Measurements from ENCODE around the gene FMNL2.

Gene FMNL2

GRCh38 chr2:152452256-152452973 is 117.4 kb downstream of the FMNL2 start:
- Histone ChIP-seq H3K27me3 (replicated peaks; ENCODE audit: control insufficient read depth, insufficient read depth, low read length, poor library complexity, severe bottlenecking) (no peaks in the 10 kb centered on the region), H3K4me3 (ENCODE audit: insufficient read depth, low read depth, low read length, poor library complexity, severe bottlenecking) (no peak overlapping the region), H3K36me3 (ENCODE audit: control insufficient read depth, insufficient read depth, low read length) (no peaks in the 10 kb centered on the region), H3K4me1 (ENCODE audit: control insufficient read depth, insufficient read depth, low read length, poor library complexity, severe bottlenecking) (no peaks in the 10 kb centered on the region), H3K27ac (ENCODE audit: insufficient read depth, low read length, poor library complexity, severe bottlenecking) (no peak overlapping the region), H3K9me3 (ENCODE audit: control insufficient read depth, low read length) (no peaks in the 10 kb centered on the region)
- DNase-seq = no peak

GRCh38 chr2:152453129-152453911 is 118.3 kb downstream of the FMNL2 start:
- DNase-seq = no peak
- H3K27me3 ChIP-seq (replicated peaks; ENCODE audit: control insufficient read depth, insufficient read depth, low read length, poor library complexity, severe bottlenecking) = no peaks in the 10 kb centered on the region
- H3K27ac ChIP-seq (ENCODE audit: insufficient read depth, low read length, poor library complexity, severe bottlenecking) = no peak overlapping the region
- H3K9me3 ChIP-seq (ENCODE audit: control insufficient read depth, low read length) = no peaks in the 10 kb centered on the region
- no peaks in the 10 kb centered on the region for H3K36me3 ChIP-seq (ENCODE audit: control insufficient read depth, insufficient read depth, low read length)
- no peaks in the 10 kb centered on the region for H3K4me1 ChIP-seq (ENCODE audit: control insufficient read depth, insufficient read depth, low read length, poor library complexity, severe bottlenecking)
- no peak overlapping the region for H3K4me3 ChIP-seq (ENCODE audit: insufficient read depth, low read depth, low read length, poor library complexity, severe bottlenecking)

GRCh38 chr2:152454371-152454770 is 119.4 kb downstream of the FMNL2 start:
- H3K27ac ChIP-seq (ENCODE audit: insufficient read depth, low read length, poor library complexity, severe bottlenecking) = no peak overlapping the region
- H3K36me3 ChIP-seq (ENCODE audit: control insufficient read depth, insufficient read depth, low read length) = no peaks in the 10 kb centered on the region
- no peaks in the 10 kb centered on the region for H3K4me1 ChIP-seq (ENCODE audit: control insufficient read depth, insufficient read depth, low read length, poor library complexity, severe bottlenecking)
- no peaks in the 10 kb centered on the region for H3K9me3 ChIP-seq (ENCODE audit: control insufficient read depth, low read length)
- no peaks in the 10 kb centered on the region for H3K27me3 ChIP-seq (replicated peaks; ENCODE audit: control insufficient read depth, insufficient read depth, low read length, poor library complexity, severe bottlenecking)
- DNase-seq = no peak
- no peak overlapping the region for H3K4me3 ChIP-seq (ENCODE audit: insufficient read depth, low read depth, low read length, poor library complexity, severe bottlenecking)

- H3K4me1 ChIP-seq (ENCODE audit: control insufficient read depth, insufficient read depth, low read length, poor library complexity, severe bottlenecking) = no peaks in the 10 kb centered on the region
- H3K36me3 ChIP-seq (ENCODE audit: control insufficient read depth, insufficient read depth, low read length) = no peaks in the 10 kb centered on the region
Measured at GRCh38 chr2:152454960-152455359, 120.0 kb downstream of the FMNL2 start.

GRCh38 chr2:152455738-152456137 is 120.8 kb downstream of the FMNL2 start:
- Histone ChIP-seq H3K27me3 (replicated peaks; ENCODE audit: control insufficient read depth, insufficient read depth, low read length, poor library complexity, severe bottlenecking) (no peaks in the 10 kb centered on the region), H3K9me3 (ENCODE audit: control insufficient read depth, low read length) (no peaks in the 10 kb centered on the region), H3K4me1 (ENCODE audit: control insufficient read depth, insufficient read depth, low read length, poor library complexity, severe bottlenecking) (no peaks in the 10 kb centered on the region), H3K36me3 (ENCODE audit: control insufficient read depth, insufficient read depth, low read length) (no peaks in the 10 kb centered on the region), H3K4me3 (ENCODE audit: insufficient read depth, low read depth, low read length, poor library complexity, severe bottlenecking) (no peak overlapping the region), H3K27ac (ENCODE audit: insufficient read depth, low read length, poor library complexity, severe bottlenecking) (no peak overlapping the region)
- DNase-seq = no peak

More at GRCh38 chr2:152454960-152455359, 120.0 kb downstream of the FMNL2 start:
- no peaks in the 10 kb centered on the region for H3K27me3 ChIP-seq (replicated peaks; ENCODE audit: control insufficient read depth, insufficient read depth, low read length, poor library complexity, severe bottlenecking)
- no peak overlapping the region for H3K27ac ChIP-seq (ENCODE audit: insufficient read depth, low read length, poor library complexity, severe bottlenecking)
- no peak overlapping the region for H3K4me3 ChIP-seq (ENCODE audit: insufficient read depth, low read depth, low read length, poor library complexity, severe bottlenecking)
- no peaks in the 10 kb centered on the region for H3K9me3 ChIP-seq (ENCODE audit: control insufficient read depth, low read length)
- no peak for DNase-seq

GRCh38 chr2:152456262-152456661 is 121.3 kb downstream of the FMNL2 start:
- Histone ChIP-seq H3K4me3 (ENCODE audit: insufficient read depth, low read depth, low read length, poor library complexity, severe bottlenecking) (no peak overlapping the region), H3K27ac (ENCODE audit: insufficient read depth, low read length, poor library complexity, severe bottlenecking) (no peak overlapping the region), H3K27me3 (replicated peaks; ENCODE audit: control insufficient read depth, insufficient read depth, low read length, poor library complexity, severe bottlenecking) (no peaks in the 10 kb centered on the region), H3K4me1 (ENCODE audit: control insufficient read depth, insufficient read depth, low read length, poor library complexity, severe bottlenecking) (no peaks in the 10 kb centered on the region), H3K9me3 (ENCODE audit: control insufficient read depth, low read length) (no peaks in the 10 kb centered on the region), H3K36me3 (ENCODE audit: control insufficient read depth, insufficient read depth, low read length) (no peaks in the 10 kb centered on the region)
- DNase-seq = no peak

GRCh38 chr2:152458441-152458940 is 123.5 kb downstream of the FMNL2 start:
- no peaks in the 10 kb centered on the region for H3K27me3 ChIP-seq (replicated peaks; ENCODE audit: control insufficient read depth, insufficient read depth, low read length, poor library complexity, severe bottlenecking)
- H3K36me3 ChIP-seq (ENCODE audit: control insufficient read depth, insufficient read depth, low read length) = no peaks in the 10 kb centered on the region
- no peak for DNase-seq
- H3K4me1 ChIP-seq (ENCODE audit: control insufficient read depth, insufficient read depth, low read length, poor library complexity, severe bottlenecking) = no peaks in the 10 kb centered on the region
- no peak overlapping the region for H3K4me3 ChIP-seq (ENCODE audit: insufficient read depth, low read depth, low read length, poor library complexity, severe bottlenecking)
- no peaks in the 10 kb centered on the region for H3K9me3 ChIP-seq (ENCODE audit: control insufficient read depth, low read length)
- H3K27ac ChIP-seq (ENCODE audit: insufficient read depth, low read length, poor library complexity, severe bottlenecking) = no peak overlapping the region

GRCh38 chr2:152459091-152459490 is 124.1 kb downstream of the FMNL2 start:
- no peak overlapping the region for H3K4me3 ChIP-seq (ENCODE audit: insufficient read depth, low read depth, low read length, poor library complexity, severe bottlenecking)
- no peaks in the 10 kb centered on the region for H3K36me3 ChIP-seq (ENCODE audit: control insufficient read depth, insufficient read depth, low read length)
- no peak overlapping the region for H3K27ac ChIP-seq (ENCODE audit: insufficient read depth, low read length, poor library complexity, severe bottlenecking)
- no peaks in the 10 kb centered on the region for H3K4me1 ChIP-seq (ENCODE audit: control insufficient read depth, insufficient read depth, low read length, poor library complexity, severe bottlenecking)
- DNase-seq = no peak
- H3K9me3 ChIP-seq (ENCODE audit: control insufficient read depth, low read length) = no peaks in the 10 kb centered on the region
- no peaks in the 10 kb centered on the region for H3K27me3 ChIP-seq (replicated peaks; ENCODE audit: control insufficient read depth, insufficient read depth, low read length, poor library complexity, severe bottlenecking)

- no peaks in the 10 kb centered on the region for H3K36me3 ChIP-seq (ENCODE audit: control insufficient read depth, insufficient read depth, low read length)
- H3K9me3 ChIP-seq (ENCODE audit: control insufficient read depth, low read length) = no peaks in the 10 kb centered on the region
- DNase-seq = no peak
- no peaks in the 10 kb centered on the region for H3K4me1 ChIP-seq (ENCODE audit: control insufficient read depth, insufficient read depth, low read length, poor library complexity, severe bottlenecking)
- H3K27me3 ChIP-seq (replicated peaks; ENCODE audit: control insufficient read depth, insufficient read depth, low read length, poor library complexity, severe bottlenecking) = no peaks in the 10 kb centered on the region
- no peak overlapping the region for H3K4me3 ChIP-seq (ENCODE audit: insufficient read depth, low read depth, low read length, poor library complexity, severe bottlenecking)
- H3K27ac ChIP-seq (ENCODE audit: insufficient read depth, low read length, poor library complexity, severe bottlenecking) = no peak overlapping the region
Measured at GRCh38 chr2:152460567-152460966, 125.6 kb downstream of the FMNL2 start.

GRCh38 chr2:152462120-152462519 is 127.1 kb downstream of the FMNL2 start:
- H3K4me1 ChIP-seq (ENCODE audit: control insufficient read depth, insufficient read depth, low read length, poor library complexity, severe bottlenecking) = no peaks in the 10 kb centered on the region
- H3K4me3 ChIP-seq (ENCODE audit: insufficient read depth, low read depth, low read length, poor library complexity, severe bottlenecking) = no peak overlapping the region
- H3K27ac ChIP-seq (ENCODE audit: insufficient read depth, low read length, poor library complexity, severe bottlenecking) = no peak overlapping the region
- no peak for DNase-seq
- H3K36me3 ChIP-seq (ENCODE audit: control insufficient read depth, insufficient read depth, low read length) = no peaks in the 10 kb centered on the region
- H3K27me3 ChIP-seq (replicated peaks; ENCODE audit: control insufficient read depth, insufficient read depth, low read length, poor library complexity, severe bottlenecking) = no peaks in the 10 kb centered on the region
- H3K9me3 ChIP-seq (ENCODE audit: control insufficient read depth, low read length) = no peaks in the 10 kb centered on the region

Data from effector memory CD4-positive, alpha-beta T cell (primary cell).